ENCODE data around the gene ANO2. TPM values are rescaled to one million over a fixed set of nuclear protein-coding genes. Genes with fewer than 3 reads are reported as not detected.
A peak's percentile ranks its signal among the peaks of the same experiment; 100 is the strongest.

ANO2 gene
- total RNA-seq, 1 experiment from 2014 or later: 2.9 TPM

DNA sequence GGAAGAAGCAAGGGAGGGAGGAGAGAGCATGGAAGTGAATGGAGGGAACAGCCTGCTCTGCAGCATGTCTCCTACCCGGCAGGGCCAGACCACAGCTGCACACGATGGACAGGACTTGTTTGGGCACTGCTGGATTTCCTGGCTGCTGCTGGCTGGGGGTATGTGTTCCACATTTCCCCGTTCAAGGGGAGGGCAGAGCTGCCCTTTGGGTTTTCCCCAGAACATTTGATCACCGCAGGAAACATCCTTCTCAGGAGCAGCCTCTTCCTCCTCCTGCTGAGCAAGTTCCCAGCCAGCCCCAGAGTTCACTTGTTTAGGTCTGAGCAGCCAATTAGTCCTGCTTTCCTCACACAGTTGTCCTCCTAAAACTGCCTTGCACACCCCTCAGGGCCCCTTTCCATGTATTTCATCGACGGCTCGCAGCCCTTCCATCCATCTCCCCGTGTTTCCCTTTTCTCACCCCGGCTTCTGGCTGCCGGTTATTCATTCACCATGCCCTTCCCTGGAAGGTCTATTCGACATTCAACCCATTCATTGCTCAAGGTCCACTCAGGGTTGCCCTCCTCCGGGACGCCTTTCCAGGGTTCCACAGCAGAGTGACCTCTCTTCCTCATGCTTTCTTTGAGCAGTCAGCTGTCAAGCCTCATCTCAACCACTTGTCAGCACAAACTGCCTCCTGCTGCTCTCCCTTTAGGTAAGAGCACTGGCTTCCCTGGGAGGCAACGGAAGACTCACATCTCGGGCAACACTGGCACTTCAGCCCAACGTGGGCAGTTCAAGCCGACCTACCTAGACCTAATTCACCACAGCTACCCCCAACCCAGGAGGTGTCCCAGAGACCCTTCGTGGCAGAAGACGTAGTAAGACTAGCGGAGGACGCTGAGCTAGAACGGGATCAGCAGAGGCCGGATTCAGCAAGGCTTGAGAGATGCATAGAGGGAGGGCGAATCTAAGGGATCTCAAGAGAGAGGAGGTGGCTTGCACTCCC lies 20.1 kb upstream of the ANO2 start:
- no peak for DNase-seq (ENCODE audit: low read depth)

DNA sequence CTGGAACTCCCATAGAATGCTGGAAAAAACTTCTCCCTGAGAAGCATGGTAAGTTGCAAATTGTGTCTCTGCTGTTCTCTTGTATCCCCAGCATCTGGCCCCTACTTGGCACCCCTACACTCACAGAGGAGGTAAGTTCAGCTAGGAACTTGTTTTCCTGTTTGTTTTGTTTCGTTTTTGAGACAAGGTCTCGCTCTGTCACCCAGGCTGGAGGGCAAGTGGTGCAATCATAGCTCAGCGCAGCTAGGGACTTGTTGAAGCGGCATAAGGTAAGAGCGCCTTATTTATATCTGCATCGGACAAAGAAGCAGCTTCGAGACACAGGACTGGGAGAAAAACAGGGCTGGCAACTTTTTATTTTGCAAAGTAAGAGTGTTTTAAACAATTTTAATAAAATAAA lies 18.5 kb upstream of the ANO2 start:
- no peak for DNase-seq (ENCODE audit: low read depth)

DNA sequence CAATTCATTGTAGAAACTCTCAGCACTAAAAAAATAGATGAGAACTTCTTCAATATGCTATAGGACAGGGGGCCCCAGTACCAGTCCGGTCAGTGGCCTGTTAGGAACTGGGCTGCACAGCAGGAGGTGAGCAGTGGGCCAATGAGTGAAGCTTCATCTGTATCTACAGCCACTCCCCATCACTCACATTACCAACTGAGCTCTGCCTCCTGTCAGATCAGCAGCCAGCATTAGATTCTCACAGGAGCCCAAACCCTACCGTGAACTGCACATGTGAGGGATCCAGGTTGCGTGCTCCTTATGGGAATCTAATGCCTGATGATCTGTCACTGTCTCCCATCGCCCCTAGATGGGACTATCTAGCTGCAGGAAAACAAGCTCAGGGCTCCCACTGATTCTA lies 15.7 kb upstream of the ANO2 start:
- no peak for DNase-seq (ENCODE audit: low read depth)

DNA sequence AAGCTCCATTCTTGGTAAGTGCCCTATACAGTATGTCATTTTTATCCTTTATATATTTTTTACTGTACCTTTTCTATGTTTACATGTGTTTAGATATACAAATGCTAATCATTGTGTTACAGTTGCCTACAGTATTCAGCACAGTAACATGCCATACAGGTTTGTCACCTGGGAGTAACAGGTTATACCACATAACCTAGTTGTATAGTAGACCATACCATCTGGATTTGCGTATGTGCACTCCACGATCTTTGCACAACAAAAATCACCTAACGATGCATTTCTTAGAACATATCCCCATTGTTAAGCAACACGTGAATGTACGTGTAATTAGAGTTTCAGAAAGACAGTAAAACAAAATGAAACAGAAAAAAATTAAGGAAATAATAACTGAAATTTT lies 11.9 kb upstream of the ANO2 start:
- no peak for DNase-seq (ENCODE audit: low read depth)

DNA sequence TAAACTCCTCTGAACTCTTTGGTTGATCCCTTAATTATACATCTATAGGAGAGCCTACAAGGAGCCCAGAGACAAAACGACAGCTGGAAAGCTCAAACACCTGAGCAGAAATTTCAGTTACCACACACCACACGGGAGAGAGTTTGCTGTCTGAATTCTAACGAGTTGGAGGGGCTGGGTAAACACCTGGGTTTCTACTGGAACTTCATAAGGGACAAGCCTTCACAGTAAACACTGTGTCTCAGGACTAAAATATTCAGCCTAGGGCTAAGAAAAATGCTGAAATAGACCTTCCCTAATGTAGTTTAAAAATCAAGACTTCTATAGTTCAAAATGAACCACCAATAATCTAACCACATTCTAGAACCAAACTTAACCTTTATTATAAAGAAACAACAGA lies 9.6 kb upstream of the ANO2 start:
- DNase-seq (ENCODE audit: low read depth): no peak

DNA sequence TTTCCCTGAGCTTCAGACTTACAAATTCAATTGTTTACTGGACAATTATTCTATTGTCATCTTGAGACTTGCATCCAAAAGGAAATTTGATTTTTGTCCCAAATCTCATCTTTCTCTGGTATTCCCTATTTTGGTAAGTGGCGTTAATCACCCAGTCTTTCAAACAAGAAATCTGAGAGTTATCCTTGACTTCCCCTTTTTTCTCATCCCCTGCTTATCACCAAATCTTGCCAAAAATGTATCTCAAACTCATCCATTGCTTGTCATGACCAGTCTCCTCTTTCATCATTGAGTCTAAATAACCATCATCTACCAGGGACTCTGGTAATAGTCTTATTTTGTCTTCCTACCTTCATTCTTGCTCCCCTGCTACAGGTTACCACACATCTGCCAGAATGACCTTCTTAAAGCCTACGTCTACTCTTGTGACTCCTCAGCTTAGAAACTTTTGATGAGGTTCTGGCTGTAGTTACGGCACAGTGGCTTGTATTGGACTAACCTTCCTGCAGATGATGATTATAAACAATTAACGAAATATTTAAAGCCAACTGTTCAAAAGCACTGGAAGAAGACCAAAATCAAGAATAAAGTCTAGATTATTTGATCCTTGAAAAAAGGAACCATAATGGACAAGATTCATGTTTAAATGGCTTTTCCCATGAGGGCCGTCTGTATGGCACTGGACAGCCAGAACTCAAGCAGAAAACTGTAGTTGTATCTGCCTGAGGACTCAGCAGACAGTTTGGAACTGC lies 9.0 kb upstream of the ANO2 start:
- DNase-seq (ENCODE audit: low read depth): no peak

DNA sequence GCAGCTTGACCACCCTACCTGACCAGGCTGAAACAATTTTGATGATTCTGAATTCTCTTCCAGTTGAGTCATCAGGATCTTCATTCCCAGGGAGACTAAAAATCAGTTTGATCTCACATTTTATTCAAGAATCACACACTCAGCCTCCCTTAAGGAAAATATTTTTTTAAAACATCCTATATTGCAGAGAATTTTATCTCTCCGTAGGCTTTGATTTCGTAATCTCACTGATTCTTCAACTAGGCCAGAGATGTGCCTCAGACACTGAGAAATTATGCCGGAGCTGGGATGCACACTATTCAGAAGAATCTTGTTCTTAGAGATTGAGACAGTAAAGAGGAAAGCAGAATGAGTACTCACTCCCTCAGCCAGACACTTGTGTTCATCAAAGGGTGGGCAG lies 7.0 kb upstream of the ANO2 start:
- no peak for DNase-seq (ENCODE audit: low read depth)

DNA sequence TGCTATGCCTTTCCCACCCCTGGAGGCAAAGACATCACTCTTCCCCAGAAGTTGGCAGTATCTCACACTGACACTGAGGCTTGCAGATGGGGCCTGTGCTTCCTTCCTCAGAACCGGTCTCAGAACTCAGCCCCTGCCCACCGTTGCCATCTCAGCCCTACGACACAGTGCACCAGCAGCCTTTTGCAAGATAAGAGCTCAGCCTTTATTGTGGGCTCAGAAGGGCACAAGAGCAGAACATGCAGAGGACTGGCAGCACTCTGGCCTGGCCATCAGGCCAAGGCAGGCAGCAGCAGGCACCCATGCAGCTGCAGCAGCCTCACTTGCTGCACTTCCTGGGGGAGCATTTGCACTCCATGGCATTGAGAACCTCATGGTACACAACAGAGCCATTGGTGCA lies 3.6 kb upstream of the ANO2 start:
- no peak for DNase-seq (ENCODE audit: low read depth)

DNA sequence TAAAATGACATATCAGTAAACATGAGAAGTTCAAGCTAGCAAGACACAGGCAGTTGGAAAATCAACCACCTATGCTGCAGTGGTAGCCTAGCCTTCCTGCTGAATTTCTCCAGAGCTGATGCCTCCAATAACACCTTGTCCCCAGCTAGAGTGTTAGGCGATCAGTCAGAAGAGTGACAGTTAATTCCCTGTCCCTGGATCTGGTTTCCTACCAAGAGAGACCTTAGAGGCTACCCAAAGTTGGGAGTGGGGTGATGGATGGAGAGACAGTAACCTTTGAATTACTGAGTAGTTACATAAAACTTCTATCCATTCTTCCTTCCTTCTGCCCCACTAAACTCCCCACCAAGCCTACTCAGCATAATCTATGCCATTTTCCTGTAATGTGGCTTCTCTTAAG lies 1.9 kb upstream of the ANO2 start:
- no peak for DNase-seq (ENCODE audit: low read depth)

DNA sequence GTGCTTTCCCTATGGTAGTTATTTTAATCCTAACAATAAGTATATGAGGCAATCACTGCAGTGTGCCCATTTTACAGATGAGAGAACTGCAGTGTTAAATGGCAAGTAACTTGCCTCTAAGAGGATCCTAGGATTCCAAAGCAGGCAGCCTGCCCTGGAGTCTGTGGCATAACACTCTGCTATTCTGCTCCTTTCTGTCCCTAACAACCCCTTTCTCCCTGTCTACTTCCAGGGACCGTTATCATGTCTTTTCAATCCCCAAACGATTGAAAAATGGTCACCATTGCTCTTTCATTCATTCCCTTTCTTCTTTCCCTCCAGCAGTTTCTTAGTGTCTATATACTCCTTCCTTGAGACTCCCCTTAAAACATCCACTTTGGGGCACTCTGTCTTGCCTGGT lies 1.3 kb upstream of the ANO2 start:
- DNase-seq (ENCODE audit: low read depth): no peak

DNA sequence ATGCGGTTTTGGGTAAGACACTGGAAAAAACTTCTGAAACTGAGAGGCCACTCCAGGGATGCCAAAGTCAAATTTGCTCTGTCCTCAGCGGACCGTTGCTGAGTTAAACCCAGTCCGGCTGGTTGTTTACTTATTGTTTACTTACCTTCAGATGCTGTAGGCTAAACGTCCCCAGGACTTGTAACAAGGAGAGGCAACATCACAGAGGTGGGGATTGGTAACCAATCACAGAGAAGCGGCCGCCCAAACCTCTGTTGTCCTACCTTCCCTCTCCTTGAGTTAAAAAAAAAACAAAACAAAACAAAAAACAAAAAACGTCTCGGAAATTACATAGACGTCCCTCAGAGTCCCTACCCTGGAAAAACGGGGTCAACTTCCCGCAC lies 380 bp downstream of the ANO2 start:
- peak; percentile 9 for DNase-seq (ENCODE audit: low read depth)

DNA sequence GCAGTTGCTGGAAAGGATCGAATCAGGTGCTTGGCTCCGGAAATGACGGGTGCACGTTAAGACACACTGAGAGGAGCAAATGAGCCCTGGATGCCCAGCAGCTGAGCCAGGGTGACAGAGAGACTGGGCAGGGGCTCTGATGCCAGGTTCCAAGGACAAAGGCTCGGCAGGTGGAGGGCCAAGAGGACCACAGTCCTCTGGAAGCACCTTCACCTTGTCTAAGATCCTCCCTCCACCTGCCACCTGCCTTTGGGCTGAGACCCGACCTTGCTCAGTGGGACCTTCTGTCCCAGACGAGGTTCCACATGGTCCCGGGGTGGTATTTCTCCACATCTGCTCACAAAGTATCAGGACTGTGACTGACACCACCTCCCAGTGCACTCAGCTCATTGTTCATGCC lies 1.0 kb downstream of the ANO2 start:
- no peak for DNase-seq (ENCODE audit: low read depth)

DNA sequence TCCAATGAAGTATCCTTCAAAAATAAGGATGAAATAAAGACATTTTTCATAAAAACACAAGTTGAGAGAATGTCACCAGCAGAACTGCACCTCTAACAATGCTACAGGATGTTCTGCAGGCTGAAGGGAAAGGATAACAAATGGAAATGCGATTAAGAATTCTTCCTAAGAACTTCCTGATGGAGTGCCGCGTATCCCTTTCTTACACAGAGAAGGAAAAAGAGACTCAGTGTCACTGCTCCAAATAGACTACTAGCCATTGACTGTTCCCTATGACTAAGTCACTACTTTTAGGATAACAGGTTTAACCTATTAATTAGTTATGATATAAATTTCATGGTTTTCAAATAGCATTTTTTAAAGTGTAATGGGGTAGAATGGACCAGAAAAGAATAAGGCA lies 3.2 kb downstream of the ANO2 start:
- no peak for DNase-seq (ENCODE audit: low read depth)

DNA sequence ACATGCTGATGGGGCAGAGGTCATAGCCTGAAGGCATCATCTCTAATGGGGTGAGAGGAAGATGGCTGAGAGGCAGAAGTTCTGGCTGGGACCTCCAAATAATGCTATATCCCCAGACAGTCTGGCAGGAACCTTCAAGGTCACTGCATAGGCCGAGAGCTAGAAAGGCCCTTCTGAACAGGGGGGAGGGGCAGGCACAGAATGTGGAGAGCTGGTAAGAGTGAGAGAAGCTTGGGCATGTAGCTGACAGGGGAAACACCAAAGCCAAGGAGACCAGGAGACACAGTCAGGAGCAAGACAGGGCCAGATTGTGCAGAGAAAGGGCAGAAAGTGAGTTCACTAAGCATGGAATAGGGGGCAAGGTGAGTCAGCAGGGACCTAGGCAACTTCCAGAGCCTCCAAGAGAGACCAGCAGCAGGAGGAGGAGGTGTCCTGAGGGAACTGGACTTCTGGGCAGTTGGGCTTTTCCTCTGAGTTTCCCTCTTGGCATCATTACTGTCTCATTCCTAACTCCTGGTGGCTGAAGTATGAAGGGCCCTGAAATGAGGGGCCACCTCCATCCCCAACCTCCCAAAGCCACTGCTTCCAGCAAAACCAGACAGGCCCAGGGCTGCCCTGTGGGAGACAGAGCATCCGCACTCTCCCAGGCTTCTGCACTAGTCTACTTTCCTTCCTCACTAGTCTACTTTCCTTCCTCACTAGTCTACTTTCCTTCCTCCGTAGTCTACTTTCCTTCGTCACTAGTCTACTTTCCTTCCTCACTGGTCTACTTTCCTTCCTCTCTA lies 17.1 kb downstream of the ANO2 start:
- DNase-seq (ENCODE audit: low read depth): no peak

DNA sequence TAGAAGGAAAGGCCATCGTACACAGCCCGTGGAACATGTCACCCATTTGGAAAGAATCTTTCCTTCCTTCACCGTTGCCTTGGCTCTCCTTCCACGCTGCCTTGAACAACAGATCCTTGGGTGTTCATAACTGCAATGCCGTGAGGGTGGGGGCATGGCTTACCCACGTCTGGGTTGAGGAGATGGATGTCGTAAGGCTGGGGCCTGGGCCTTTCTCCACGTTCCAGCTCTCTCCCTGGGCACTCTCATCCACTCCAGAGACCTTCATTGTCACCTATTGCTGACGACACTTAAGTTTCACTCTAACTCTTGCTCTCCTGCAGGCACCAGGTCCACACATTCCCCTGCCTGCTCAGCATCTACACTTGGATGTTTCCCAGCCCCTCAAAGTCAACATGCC lies 19.4 kb downstream of the ANO2 start:
- DNase-seq (ENCODE audit: low read depth): no peak

DNA sequence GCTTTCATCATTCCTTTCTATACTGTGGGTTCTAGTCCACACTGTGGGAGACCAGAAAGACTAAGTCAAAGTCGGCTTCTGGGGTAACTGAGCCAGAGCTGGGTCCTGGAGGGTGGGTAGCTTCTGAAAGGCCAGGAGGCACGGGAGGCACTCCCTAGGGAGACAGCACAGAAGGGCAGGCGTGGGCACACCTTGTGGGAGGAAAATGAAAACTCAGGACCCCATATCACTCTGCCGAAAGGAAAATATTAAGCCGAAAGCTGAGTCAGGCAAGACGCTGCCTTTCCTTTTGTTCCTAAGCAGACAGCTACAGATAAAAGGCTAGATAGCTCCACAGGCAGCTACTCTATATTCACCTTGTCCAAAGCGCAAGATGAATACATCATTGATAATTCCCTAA lies 20.7 kb downstream of the ANO2 start:
- DNase-seq (ENCODE audit: low read depth): no peak

DNA sequence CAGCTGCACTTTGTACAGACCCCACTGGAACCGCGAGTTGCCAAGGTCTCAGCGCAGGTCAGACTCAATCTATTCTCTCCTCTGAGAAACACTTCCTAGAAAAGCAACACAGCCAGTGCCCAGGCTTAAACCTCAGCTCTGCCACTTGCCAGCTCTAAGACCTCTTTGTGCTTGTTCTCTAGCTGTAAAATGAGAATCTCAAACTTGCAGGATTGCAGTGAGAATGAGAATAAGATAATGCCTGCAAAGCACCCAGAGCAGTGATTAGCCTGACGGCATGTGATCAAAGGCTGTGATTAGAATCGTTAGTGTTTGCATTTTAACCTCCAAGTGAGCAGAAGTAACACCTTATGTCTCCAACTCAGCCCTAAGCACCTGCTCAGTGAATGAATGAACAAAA lies 21.3 kb downstream of the ANO2 start:
- no peak for DNase-seq (ENCODE audit: low read depth)

DNA sequence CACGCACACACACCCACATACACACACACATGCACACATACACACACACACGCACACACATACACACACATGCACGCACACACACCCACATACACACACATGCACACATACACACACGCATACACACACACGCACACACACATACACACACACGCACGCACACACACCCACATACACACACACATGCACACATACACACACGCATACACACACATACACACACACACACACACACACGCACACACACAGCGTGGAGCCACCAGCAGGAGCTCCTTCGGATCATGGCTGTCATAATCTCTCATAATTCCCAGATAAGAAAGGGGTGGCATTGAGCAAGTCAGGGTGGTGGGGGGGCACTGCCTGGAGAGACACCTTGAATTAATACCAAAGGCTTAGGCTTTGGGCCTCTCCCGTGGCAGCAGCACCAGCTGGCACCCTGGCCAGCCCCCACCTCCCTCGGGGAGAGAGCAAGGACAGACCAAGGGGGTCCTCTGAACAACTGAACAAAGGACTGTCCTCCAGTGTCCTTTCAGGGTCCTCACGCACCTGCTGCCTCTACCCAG lies 21.9 kb downstream of the ANO2 start:
- no peak for DNase-seq (ENCODE audit: low read depth)

DNA sequence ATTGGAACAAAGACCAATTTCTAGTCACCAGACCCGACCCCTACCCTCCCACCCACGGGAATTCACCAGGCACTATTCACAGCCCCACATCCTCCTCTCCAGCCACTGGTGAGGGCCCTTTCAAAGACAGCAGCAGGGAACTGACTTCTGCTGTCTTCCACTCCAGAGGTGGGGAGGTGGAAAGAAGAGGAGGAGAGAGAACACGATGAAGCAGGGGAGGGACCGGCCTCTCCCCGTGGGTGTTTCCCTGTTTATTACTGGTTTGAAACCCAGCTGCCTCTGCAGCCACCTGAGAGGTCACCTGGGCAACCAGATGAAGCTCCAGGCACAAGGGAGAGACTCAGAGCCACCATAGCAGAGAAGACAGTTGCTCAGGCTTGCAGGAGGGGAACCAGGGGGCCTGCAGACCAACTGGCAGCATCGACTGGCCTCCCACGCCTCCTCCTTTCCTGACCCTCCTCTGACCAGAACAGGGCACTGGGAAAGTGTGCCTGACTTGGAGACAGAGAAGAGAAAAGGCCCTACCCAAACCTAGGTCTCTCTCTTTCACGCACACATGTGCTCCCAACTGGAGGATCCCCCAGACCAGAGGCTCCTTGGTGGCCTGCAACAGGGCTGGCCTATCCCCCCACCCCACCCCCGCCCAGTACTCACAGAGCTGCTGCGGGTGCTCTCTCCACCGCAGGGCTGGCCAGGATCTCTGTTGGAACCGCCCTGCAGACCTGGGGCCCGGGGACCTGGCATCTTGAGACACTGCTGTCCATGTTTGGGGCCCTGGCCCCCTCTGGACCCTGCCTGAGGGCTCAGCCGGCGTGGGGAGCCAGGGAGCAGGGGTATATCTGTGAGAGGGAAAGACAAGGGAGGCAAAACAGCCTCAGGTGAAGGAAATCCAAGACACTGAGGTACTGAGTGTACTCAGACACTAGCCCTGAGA lies 22.8 kb downstream of the ANO2 start:
- DNase-seq (ENCODE audit: low read depth): no peak

DNA sequence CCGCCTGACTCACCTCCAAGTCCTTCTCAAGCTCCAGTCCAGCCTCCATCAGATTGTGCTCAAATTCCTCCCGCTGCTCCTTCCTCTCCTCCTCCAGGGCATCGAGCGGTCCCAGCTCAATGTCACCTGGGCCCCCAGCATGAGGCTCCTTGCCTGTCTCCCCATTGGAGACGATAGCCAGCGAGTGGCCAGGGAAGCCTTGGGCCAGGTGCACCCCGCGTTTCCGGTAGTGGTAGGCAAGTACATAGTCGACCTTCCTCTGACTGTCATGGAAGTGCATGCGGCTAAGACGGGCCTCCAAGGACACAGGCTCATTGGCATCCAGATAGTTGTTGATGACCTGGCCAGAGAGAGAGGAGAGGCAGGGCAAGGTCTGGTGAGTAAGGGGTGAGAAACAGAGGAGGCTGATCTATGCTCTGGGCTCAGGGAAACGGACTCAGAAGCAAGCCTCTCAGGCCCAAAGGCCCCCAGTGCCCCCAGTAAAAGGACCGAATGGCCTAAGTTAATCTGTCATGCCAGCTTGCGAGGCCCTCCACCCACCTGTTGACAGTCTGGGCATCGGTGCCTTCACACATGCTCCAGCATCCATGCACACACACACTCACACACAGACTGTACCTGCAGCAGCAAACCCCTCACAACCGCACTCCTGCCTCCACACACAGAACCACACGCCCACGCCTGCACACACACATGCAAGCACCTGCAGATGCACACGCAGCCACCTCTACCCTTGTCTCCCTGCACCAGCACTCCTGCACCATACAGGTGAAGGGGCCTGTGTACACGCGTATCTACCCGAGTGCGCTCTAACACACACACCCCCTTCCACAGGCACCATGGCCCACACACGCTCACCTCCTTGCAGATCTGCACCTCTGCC lies 23.8 kb downstream of the ANO2 start:
- no peak for DNase-seq (ENCODE audit: low read depth)

Data from RPMI7951 (cell line).